Subcutaneous adipose tissue (tissue), 4 donors: Measurements from ENCODE around the gene RB1. TPM values are rescaled to one million over a fixed set of nuclear protein-coding genes. Genes with fewer than 3 reads are reported as not detected.

Experiments
- total RNA-seq, 4 donors: library from RNA; depleted of rRNA; stranded (reverse); fragments of >200 nt; gene quantifications; one replicate each; pipeline ENCODE4 v1.1.0, GENCODE V29; 2016
- TF ChIP-seq, protein P1 (sequence below): fragments of 450-650 bp; IDR thresholded peaks from one replicate; pipeline ENCODE4 v1.5.1; 2016; ENCODE audit warnings: low read depth, mild to moderate bottlenecking, control low read depth, antibody characterized with exemption, moderate library complexity

The RB1 gene
- total RNA-seq, 4 donors from 2014 or later = 35.0 to 85.6 (median 45.6) TPM

DNA sequence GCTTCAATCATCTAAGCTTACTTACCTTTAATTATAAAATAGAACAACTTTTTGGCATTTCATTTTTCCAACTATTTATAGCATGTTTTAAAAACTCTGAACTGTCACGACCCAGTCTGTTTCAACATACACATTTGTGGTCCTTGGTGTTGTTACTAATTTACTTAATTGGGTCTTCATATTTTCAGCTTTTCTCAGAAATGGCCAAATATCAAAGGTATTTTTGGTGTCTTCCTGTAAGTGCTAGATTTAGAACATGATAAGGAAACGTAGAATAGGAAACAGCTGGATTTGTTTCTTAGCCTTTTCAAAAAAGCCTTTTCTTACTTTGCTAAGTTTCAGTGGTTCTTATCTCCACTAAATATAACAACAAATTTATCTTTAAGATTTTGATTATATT lies 97.9 kb downstream of the RB1 start:
- TF ChIP-seq, protein P1, sequence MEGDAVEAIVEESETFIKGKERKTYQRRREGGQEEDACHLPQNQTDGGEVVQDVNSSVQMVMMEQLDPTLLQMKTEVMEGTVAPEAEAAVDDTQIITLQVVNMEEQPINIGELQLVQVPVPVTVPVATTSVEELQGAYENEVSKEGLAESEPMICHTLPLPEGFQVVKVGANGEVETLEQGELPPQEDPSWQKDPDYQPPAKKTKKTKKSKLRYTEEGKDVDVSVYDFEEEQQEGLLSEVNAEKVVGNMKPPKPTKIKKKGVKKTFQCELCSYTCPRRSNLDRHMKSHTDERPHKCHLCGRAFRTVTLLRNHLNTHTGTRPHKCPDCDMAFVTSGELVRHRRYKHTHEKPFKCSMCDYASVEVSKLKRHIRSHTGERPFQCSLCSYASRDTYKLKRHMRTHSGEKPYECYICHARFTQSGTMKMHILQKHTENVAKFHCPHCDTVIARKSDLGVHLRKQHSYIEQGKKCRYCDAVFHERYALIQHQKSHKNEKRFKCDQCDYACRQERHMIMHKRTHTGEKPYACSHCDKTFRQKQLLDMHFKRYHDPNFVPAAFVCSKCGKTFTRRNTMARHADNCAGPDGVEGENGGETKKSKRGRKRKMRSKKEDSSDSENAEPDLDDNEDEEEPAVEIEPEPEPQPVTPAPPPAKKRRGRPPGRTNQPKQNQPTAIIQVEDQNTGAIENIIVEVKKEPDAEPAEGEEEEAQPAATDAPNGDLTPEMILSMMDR = no peak

GRCh38 chr13:48402325-48402932 lies 98.9 kb downstream of the RB1 start:
- TF ChIP-seq, protein P1 = no peak

DNA sequence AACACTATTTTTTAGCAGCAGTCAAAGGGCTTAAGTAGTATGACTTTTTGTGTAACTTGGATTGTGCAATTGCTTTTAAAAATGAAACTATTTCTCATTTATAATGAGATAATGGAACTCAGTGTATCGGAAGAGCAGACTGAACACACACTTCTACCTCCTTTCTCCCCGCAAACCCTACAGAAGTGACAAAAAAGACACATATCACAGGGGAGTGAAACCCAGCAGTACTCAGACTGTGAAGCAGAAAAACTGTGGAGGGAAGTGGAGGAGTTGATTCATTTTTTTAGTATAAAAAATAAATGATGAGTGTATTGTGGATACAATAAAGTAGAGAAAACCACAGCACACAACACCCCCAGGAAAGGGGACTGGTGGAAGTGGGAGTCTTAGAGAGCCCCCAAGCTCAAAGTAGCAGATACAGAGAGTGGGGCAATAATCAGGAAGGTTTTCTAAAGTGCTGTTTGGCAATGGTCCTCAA lies 99.6 kb downstream of the RB1 start:
- TF ChIP-seq, protein P1 = no peak

DNA sequence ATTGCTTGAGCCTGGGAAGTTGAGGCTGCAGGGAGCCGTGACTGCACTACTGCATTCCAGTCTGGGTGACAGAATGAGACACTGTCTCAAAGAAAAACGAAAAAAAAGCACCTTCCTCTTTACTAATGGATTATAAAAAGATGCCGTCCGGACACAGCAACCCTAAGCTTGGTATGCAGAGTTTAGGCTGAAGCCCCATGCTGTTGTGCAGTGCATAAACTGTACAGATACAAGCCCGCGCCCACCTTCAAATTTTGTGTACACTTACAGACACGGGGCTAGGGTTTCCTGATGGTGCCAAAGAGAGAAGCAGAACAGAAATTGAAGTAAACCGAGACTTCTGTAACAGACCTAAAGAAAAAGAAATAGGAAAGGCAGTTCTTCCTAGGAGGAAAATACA lies 100.4 kb downstream of the RB1 start:
- TF ChIP-seq, protein P1 = no peak

DNA sequence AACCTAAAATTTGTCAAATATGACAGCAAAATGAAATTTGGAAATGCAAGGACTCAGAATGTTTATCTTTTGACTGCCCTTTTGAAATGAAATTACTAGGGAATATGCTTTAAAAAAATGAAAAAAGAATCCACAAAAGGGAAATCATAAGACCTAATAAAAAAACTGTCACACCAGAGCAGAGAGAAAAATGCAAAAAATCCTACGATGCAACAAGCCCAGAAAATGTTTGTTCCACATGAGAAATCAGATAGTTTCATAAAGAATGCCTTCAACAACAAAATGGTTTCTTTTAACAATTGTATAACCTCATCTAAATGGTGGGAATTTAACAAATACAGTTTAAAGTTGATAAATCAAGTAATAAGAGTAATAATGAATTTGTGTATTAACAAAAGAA lies 101.4 kb downstream of the RB1 start:
- TF ChIP-seq, protein P1 = no peak

- TF ChIP-seq, protein P1 = no peak
These were observed 102.3 kb downstream of the RB1 start for GRCh38 chr13:48405875-48406274.

- TF ChIP-seq, protein P1 = no peak
These were observed 106.6 kb downstream of the RB1 start for GRCh38 chr13:48410199-48410598.
